C4-2B (cell line): ENCODE measurements around the gene CRK.

Experiments
- CTCF ChIP-seq: fragments of 450-650 bp; conservative IDR thresholded peaks from 2 replicates; pipeline ENCODE4 v1.5.1; 2017; ENCODE audit warnings: mild to moderate bottlenecking
- ZFX ChIP-seq: fragments of 450-650 bp; IDR thresholded peaks from 2 replicates; pipeline ENCODE4 v1.6.1; 2017

DNA sequence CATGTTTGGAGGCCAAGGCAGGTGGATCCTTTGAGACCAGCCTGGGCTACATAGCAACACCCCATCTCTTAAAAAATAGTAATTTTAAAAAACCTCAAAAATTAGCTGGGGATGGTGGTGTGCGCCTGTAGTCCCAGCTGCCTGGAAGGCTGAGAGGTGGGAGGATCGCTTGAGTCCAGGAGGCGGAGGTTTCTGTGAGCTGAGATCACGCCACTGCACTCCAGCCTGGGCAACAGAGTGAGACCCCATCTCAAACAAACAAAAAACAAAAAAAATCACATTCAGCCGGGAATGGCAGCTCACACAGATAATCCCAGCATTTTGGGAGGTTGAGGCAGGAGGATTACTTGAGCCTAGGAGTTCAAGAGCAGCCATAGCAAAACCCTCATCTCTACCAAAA lies 39.6 kb downstream of the CRK start:
- TF ChIP-seq CTCF: no peak
- TF ChIP-seq ZFX: no peak
